HCT116 (cell line): Measurements from ENCODE around the gene CHST10. TPM values are rescaled to one million over a fixed set of nuclear protein-coding genes. Genes with fewer than 3 reads are reported as not detected.

ENCODE experiments used
- ATAC-seq: fragments of 200-7000 bp; cut with Tn5 transposase; 2 replicates; pipeline ENCODE4 v1.9.1; 2020; ENCODE audit warnings: mild to moderate bottlenecking, moderate library complexity
- BruUV-seq: library from RNA; stranded (reverse); fragments of 400-500 nt; replicated peaks from 2 replicates; lab custom pipeline; 2021; lab: Mats Ljungman, UMichigan
- CTCF ChIA-PET: fragments of 300-600 bp; sonication (Branson Sonifier 250); formaldehyde crosslinking; loops from one replicate; lab custom pipeline; 2021; ENCODE audit warnings: antibody characterized with exemption; lab: Charles Lee
- POLR2A ChIA-PET: fragments of 300-600, 350-600 bp; sonication (Branson Sonifier 250); formaldehyde crosslinking; loops from one replicate; lab custom pipeline; 2021; ENCODE audit warnings: antibody characterized with exemption; lab: Charles Lee
- RAD21 ChIA-PET, 2 experiments: fragments of 300-600 bp; sonication (Branson Sonifier 250); formaldehyde crosslinking; loops; one replicate each; lab custom pipeline; 2023; ENCODE audit warnings: low total read pairs in 2 of 2; ENCODE audit not compliant: uncharacterized antibody in 2 of 2, unreplicated experiment in 2 of 2, low non-redundant PET in 1 of 2; lab: Charles Lee
- DNase-seq: peaks from one replicate; pipeline ENCODE4 v3.0.0-alpha.2; 2010; ENCODE audit warnings: low read depth, low spot score
- H2AFZ ChIP-seq: fragments of 200-600 bp; shearing (Covaris generic), sonication (generic); 2 replicates; pipeline ENCODE4 v1.6.1; 2017; ENCODE audit warnings: low read depth, mixed run types, mixed read lengths, antibody characterized with exemption, low read length; ENCODE audit not compliant: poor library complexity, severe bottlenecking
- H3K27ac ChIP-seq: 2 replicates; pipeline ENCODE4 v1.5.1; 2012; ENCODE audit warnings: low read depth, low read length
- H3K27me3 ChIP-seq: fragments of 200-600 bp; sonication (generic); 2 replicates; pipeline ENCODE4 v1.6.1; 2016; ENCODE audit warnings: mixed run types, low read length, mixed read lengths; ENCODE audit not compliant: insufficient read depth
- H3K36me3 ChIP-seq, 2 experiments: fragments of 200-500 bp in 1 of 2; fragments of 200-600 bp in 1 of 2; sonication (Bioruptor generic) in 1 of 2; sonication (generic) in 1 of 2; 2 replicates each; pipeline versions ENCODE4 v1.5.1 to v1.6.1; 2014 to 2016; ENCODE audit warnings: low read length in 2 of 2, inconsistent platforms in 1 of 2, mixed read lengths in 1 of 2, mixed run types in 1 of 2; ENCODE audit not compliant: insufficient read depth in 2 of 2, control insufficient read depth in 1 of 2
- H3K4me1 ChIP-seq, 2 experiments: fragments of 200-600 bp in 1 of 2; sonication (generic) in 1 of 2; 2 replicates each; pipeline versions ENCODE4 v1.5.1 to v1.6.1; 2012 to 2017; ENCODE audit warnings: low read length in 2 of 2, inconsistent platforms in 1 of 2, mild to moderate bottlenecking in 1 of 2, mixed read lengths in 1 of 2, mixed run types in 1 of 2, moderate library complexity in 1 of 2; ENCODE audit not compliant: insufficient read depth in 2 of 2, control insufficient read depth in 1 of 2
- H3K4me2 ChIP-seq: fragments of 200-600 bp; sonication (generic); 2 replicates; pipeline ENCODE4 v1.6.1; 2017; ENCODE audit warnings: mixed run types, low read length, mixed read lengths
- H3K4me3 ChIP-seq, 2 experiments: fragments of 200-600 bp in 1 of 2; sonication (generic) in 1 of 2; replicated peaks in 1 of 2; 2 replicates each; pipeline ENCODE4 v1.5.1; 2011 to 2016; ENCODE audit warnings: low read length in 2 of 2, control low read depth in 1 of 2, low read depth in 1 of 2, mild to moderate bottlenecking in 1 of 2, mixed read lengths in 1 of 2, mixed run types in 1 of 2
- H3K79me2 ChIP-seq: fragments of 200-600 bp; sonication (generic); 2 replicates; pipeline ENCODE4 v1.6.1; 2017; ENCODE audit warnings: mild to moderate bottlenecking, mixed run types, low read length, moderate library complexity, mixed read lengths; ENCODE audit not compliant: insufficient read depth
- H3K9ac ChIP-seq: fragments of 200-600 bp; sonication (generic); 2 replicates; pipeline ENCODE4 v1.6.1; 2016; ENCODE audit warnings: low read length, mixed read lengths
- H3K9me2 ChIP-seq: fragments of 200-600 bp; sonication (generic), shearing (Covaris generic); 2 replicates; pipeline ENCODE4 v1.6.1; 2017; ENCODE audit warnings: mixed run types, mild to moderate bottlenecking, moderate library complexity; ENCODE audit not compliant: insufficient read depth
- H3K9me3 ChIP-seq, 2 experiments: fragments of 200-500 bp in 1 of 2; fragments of 200-600 bp in 1 of 2; sonication (Bioruptor generic) in 1 of 2; sonication (generic) in 1 of 2; 2 replicates each; pipeline ENCODE4 v1.6.1; 2014 to 2017; ENCODE audit warnings: low read length in 2 of 2, mixed read lengths in 2 of 2, inconsistent platforms in 1 of 2, low read depth in 1 of 2, mild to moderate bottlenecking in 1 of 2, mixed run types in 1 of 2, moderate library complexity in 1 of 2; ENCODE audit not compliant: control insufficient read depth in 1 of 2, insufficient read depth in 1 of 2
- H4K20me1 ChIP-seq: fragments of 200-600 bp; sonication (generic), shearing (Covaris generic); 2 replicates; pipeline ENCODE4 v1.6.1; 2017; ENCODE audit warnings: mixed run types, mild to moderate bottlenecking, moderate library complexity; ENCODE audit not compliant: insufficient read depth
- CBX3 ChIP-seq: IDR thresholded peaks from 2 replicates; pipeline ENCODE4 v1.6.1; 2012; ENCODE audit warnings: low read depth
- CEBPB ChIP-seq: IDR thresholded peaks from 2 replicates; pipeline ENCODE4 v1.6.1; 2012; ENCODE audit warnings: low read depth
- EGR1 ChIP-seq: IDR thresholded peaks from 2 replicates; pipeline ENCODE4 v1.6.1; 2012; ENCODE audit warnings: low read depth
- FOSL1 ChIP-seq: IDR thresholded peaks from 2 replicates; pipeline ENCODE4 v1.6.1; 2012; ENCODE audit warnings: low read depth
- POLR2AphosphoS5 ChIP-seq: IDR thresholded peaks from 2 replicates; pipeline ENCODE4 v1.6.1; 2011; ENCODE audit warnings: mild to moderate bottlenecking, low read depth, low read length, moderate library complexity
- RAD21 ChIP-seq: IDR thresholded peaks from 2 replicates; pipeline ENCODE4 v1.6.1; 2012; ENCODE audit warnings: low read depth, mild to moderate bottlenecking
- SIN3A ChIP-seq: IDR thresholded peaks from 2 replicates; pipeline ENCODE4 v1.6.1; 2012; ENCODE audit warnings: low read depth
- SP1 ChIP-seq: IDR thresholded peaks from 2 replicates; pipeline ENCODE4 v1.6.1; 2012; ENCODE audit warnings: low read depth
- SRF ChIP-seq: IDR thresholded peaks from 2 replicates; pipeline ENCODE4 v1.6.1; 2012; ENCODE audit warnings: low read depth
- TCF7L2 ChIP-seq: IDR thresholded peaks from 2 replicates; pipeline ENCODE4 v1.7.0; 2011; ENCODE audit warnings: borderline replicate concordance, inconsistent platforms; ENCODE audit not compliant: insufficient read depth, insufficient read length; ENCODE audit errors: extremely low read depth
- ZFX ChIP-seq: fragments of 450-650 bp; IDR thresholded peaks from 2 replicates; pipeline ENCODE4 v1.6.1; 2017
- intact Hi-C: fragments of 100-400 bp; cut with micrococcal nuclease; formaldehyde crosslinking; loops from 2 replicates; pipeline ENCODE4 v1.10.0; 2022
- total RNA-seq: library from RNA; stranded (reverse); gene quantifications from one replicate; pipeline ENCODE4 v1.2.1, GENCODE V29; 2021; ENCODE audit not compliant: unreplicated experiment
- TF ChIP-seq, protein P1 (sequence below): IDR thresholded peaks from 2 replicates; pipeline ENCODE4 v1.6.1; 2012; ENCODE audit warnings: low read depth
- TF ChIP-seq, protein P2 (sequence below), 3 experiments: fragments of 200-600 bp in 1 of 3; sonication (generic) in 1 of 3; IDR thresholded peaks in 2 of 3; conservative IDR thresholded peaks in 1 of 3; 2 replicates each; pipeline ENCODE4 v1.5.1; 2012 to 2017; ENCODE audit warnings: low read depth in 2 of 3, low read length in 2 of 3, antibody characterized with exemption in 1 of 3, borderline replicate concordance in 1 of 3, control low read depth in 1 of 3, mild to moderate bottlenecking in 1 of 3, mixed read lengths in 1 of 3, mixed run types in 1 of 3, moderate library complexity in 1 of 3; ENCODE audit not compliant: insufficient read depth in 1 of 3

CHST10 gene
- total RNA-seq, 1 experiment from 2014 or later: 0.27 TPM

DNA sequence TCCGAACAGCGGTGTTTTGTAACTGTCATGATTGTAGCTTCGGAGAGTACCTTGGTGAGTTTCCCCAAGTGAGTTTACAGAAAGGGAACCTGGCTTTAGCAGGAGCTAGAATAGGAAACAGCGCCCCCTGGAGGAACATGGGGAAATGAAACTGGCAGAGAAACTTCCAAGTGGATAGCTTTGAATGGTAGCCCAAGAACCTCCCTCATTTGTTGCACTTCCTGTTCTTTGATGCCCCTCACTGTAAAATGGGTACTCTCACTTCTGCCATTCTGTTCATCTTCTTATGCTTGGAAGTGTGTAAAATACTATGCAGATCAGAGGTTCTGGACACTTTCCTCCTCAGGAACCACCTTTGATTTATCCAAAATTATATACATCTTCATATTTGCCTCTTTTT, 36.2 kb downstream of the CHST10 start (continued):
- TF ChIP-seq, protein P1, sequence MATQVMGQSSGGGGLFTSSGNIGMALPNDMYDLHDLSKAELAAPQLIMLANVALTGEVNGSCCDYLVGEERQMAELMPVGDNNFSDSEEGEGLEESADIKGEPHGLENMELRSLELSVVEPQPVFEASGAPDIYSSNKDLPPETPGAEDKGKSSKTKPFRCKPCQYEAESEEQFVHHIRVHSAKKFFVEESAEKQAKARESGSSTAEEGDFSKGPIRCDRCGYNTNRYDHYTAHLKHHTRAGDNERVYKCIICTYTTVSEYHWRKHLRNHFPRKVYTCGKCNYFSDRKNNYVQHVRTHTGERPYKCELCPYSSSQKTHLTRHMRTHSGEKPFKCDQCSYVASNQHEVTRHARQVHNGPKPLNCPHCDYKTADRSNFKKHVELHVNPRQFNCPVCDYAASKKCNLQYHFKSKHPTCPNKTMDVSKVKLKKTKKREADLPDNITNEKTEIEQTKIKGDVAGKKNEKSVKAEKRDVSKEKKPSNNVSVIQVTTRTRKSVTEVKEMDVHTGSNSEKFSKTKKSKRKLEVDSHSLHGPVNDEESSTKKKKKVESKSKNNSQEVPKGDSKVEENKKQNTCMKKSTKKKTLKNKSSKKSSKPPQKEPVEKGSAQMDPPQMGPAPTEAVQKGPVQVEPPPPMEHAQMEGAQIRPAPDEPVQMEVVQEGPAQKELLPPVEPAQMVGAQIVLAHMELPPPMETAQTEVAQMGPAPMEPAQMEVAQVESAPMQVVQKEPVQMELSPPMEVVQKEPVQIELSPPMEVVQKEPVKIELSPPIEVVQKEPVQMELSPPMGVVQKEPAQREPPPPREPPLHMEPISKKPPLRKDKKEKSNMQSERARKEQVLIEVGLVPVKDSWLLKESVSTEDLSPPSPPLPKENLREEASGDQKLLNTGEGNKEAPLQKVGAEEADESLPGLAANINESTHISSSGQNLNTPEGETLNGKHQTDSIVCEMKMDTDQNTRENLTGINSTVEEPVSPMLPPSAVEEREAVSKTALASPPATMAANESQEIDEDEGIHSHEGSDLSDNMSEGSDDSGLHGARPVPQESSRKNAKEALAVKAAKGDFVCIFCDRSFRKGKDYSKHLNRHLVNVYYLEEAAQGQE: no peak
- TF ChIP-seq RAD21 (peak; percentile 95), SP1 (no peak)
- TF ChIP-seq, all 23 proteins: peak for 4

DNA sequence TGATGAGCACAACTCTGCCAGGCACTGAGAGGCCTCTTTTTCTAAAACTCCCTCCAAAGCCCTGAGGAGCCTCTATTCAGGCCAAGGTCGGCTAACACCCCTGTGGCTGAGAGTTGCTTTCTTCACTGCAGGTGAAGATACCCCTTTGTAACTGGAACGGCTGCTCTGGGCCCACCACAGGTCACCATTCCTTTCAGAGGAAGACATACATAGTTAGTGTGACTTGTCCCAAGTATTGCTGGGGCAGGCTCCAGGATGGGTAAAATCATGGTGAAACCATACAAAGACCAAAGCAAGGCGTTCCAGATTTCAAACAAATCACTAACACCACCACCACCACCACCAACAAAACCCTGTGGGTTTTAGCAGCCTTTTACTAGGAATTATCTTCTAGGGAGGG, 36.8 kb downstream of the CHST10 start:
- no peaks in the 10 kb centered on the region for H3K36me3 ChIP-seq
- no peak overlapping the region for H3K4me3 ChIP-seq
- no peaks in the 10 kb centered on the region for H3K9me3 ChIP-seq
- CTCF ChIA-PET: interaction anchor here (0.8 to 3.5 kb wide), 19 partner anchors 9 to 822 kb away, joined by 3 to 147 read pairs (median 7); partner anchors contain the start of gene PDCL3
- no peaks in the 10 kb centered on the region for H3K9me2 ChIP-seq
- no peak overlapping the region for H3K9ac ChIP-seq
- DNase-seq (no peak), ATAC-seq (no peak)
- H3K79me2 ChIP-seq: no peaks in the 10 kb centered on the region
- no peak overlapping the region for H2AFZ ChIP-seq
- POLR2A ChIA-PET: interaction anchor here (1.9 to 2.3 kb wide), 2 partner anchors 89 to 118 kb away, joined by 11 to 14 read pairs; no protein-coding TSS in a partner anchor
- intact Hi-C loops: loop anchor here (1.0 to 10.0 kb wide), 2 partner anchors 117 to 826 kb away; no protein-coding TSS in a partner anchor
- H3K27ac ChIP-seq: no peak overlapping the region
- no peak overlapping the region for H3K4me2 ChIP-seq
- no peaks in the 10 kb centered on the region for H3K27me3 ChIP-seq
- TF ChIP-seq CEBPB (no peak), TCF7L2 (no peak), SRF (no peak), RAD21 (no peak), POLR2AphosphoS5 (no peak), ZFX (no peak), SIN3A (no peak), SP1 (no peak), CBX3 (no peak), FOSL1 (no peak), EGR1 (no peak)
- TF ChIP-seq, protein P1: no peak
- TF ChIP-seq, protein P2, sequence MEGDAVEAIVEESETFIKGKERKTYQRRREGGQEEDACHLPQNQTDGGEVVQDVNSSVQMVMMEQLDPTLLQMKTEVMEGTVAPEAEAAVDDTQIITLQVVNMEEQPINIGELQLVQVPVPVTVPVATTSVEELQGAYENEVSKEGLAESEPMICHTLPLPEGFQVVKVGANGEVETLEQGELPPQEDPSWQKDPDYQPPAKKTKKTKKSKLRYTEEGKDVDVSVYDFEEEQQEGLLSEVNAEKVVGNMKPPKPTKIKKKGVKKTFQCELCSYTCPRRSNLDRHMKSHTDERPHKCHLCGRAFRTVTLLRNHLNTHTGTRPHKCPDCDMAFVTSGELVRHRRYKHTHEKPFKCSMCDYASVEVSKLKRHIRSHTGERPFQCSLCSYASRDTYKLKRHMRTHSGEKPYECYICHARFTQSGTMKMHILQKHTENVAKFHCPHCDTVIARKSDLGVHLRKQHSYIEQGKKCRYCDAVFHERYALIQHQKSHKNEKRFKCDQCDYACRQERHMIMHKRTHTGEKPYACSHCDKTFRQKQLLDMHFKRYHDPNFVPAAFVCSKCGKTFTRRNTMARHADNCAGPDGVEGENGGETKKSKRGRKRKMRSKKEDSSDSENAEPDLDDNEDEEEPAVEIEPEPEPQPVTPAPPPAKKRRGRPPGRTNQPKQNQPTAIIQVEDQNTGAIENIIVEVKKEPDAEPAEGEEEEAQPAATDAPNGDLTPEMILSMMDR (IDR thresholded peaks at IDR 0.05 in 2 of 3, conservative IDR thresholded peaks at IDR 0.05 in 1 of 3; ENCODE audit: borderline replicate concordance in 1 of 3, insufficient read depth in 1 of 3, low read depth in 2 of 3, low read length in 2 of 3): no peak
- RAD21 ChIA-PET: interaction anchor here (0.6 to 2.4 kb wide), 6 partner anchors 89 to 136 kb away, joined by 3 to 37 read pairs (median 10); no protein-coding TSS in a partner anchor
- peaks cover 0 to 7% of the 10 kb centered on the region in 2 experiments; a peak in 2 of 4 replicates for H3K4me1 ChIP-seq
- BruUV-seq: no TSS peak
- H4K20me1 ChIP-seq: no peaks in the 10 kb centered on the region
